GM18526 (cell line): ENCODE results near the gene OR2V2.

Experiments used
- POLR2A ChIP-seq: IDR thresholded peaks from 3 replicates; pipeline ENCODE4 v1.6.1; 2011; ENCODE audit not compliant: insufficient read length; ENCODE audit errors: extremely low read depth

Gene OR2V2

GRCh38 chr5:181118369-181118768 is 29.0 kb upstream of the OR2V2 start:
- TF ChIP-seq POLR2A = no peak

GRCh38 chr5:181119105-181119504 is 28.3 kb upstream of the OR2V2 start:
- no peak for TF ChIP-seq POLR2A

GRCh38 chr5:181120306-181120705 is 27.1 kb upstream of the OR2V2 start:
- no peak for TF ChIP-seq POLR2A

- TF ChIP-seq POLR2A = no peak
Measured at GRCh38 chr5:181120761-181121160, 26.6 kb upstream of the OR2V2 start.

GRCh38 chr5:181121675-181122561 is 25.5 kb upstream of the OR2V2 start:
- no peak for TF ChIP-seq POLR2A

- TF ChIP-seq POLR2A = no peak
Measured at GRCh38 chr5:181124526-181124925, 22.9 kb upstream of the OR2V2 start.

GRCh38 chr5:181126841-181127240 is 20.5 kb upstream of the OR2V2 start:
- TF ChIP-seq POLR2A = no peak

GRCh38 chr5:181127456-181127855 is 19.9 kb upstream of the OR2V2 start:
- no peak for TF ChIP-seq POLR2A

- no peak for TF ChIP-seq POLR2A
Measured at GRCh38 chr5:181127907-181128626, 19.3 kb upstream of the OR2V2 start.

GRCh38 chr5:181129601-181130000 is 17.8 kb upstream of the OR2V2 start:
- no peak for TF ChIP-seq POLR2A

GRCh38 chr5:181130832-181131496 is 16.4 kb upstream of the OR2V2 start, which contains the start of gene OR2V1:
Gene OR2V1 (minus strand): TSS chr5:181131169. CDS start chr5:181125304, 5,865 bp downstream.
- TF ChIP-seq POLR2A = no peak

GRCh38 chr5:181131514-181131913 is 15.9 kb upstream of the OR2V2 start:
- TF ChIP-seq POLR2A = no peak

- TF ChIP-seq POLR2A = no peak
Measured at GRCh38 chr5:181133083-181133482, 14.3 kb upstream of the OR2V2 start.

GRCh38 chr5:181133610-181134231 is 13.7 kb upstream of the OR2V2 start:
- no peak for TF ChIP-seq POLR2A

- TF ChIP-seq POLR2A = no peak
Measured at GRCh38 chr5:181134259-181134658, 13.1 kb upstream of the OR2V2 start.
